ENCODE measurements around the gene DIDO1.
A peak's percentile ranks its signal among the peaks of the same experiment; 100 is the strongest.

DIDO1 gene

DNA sequence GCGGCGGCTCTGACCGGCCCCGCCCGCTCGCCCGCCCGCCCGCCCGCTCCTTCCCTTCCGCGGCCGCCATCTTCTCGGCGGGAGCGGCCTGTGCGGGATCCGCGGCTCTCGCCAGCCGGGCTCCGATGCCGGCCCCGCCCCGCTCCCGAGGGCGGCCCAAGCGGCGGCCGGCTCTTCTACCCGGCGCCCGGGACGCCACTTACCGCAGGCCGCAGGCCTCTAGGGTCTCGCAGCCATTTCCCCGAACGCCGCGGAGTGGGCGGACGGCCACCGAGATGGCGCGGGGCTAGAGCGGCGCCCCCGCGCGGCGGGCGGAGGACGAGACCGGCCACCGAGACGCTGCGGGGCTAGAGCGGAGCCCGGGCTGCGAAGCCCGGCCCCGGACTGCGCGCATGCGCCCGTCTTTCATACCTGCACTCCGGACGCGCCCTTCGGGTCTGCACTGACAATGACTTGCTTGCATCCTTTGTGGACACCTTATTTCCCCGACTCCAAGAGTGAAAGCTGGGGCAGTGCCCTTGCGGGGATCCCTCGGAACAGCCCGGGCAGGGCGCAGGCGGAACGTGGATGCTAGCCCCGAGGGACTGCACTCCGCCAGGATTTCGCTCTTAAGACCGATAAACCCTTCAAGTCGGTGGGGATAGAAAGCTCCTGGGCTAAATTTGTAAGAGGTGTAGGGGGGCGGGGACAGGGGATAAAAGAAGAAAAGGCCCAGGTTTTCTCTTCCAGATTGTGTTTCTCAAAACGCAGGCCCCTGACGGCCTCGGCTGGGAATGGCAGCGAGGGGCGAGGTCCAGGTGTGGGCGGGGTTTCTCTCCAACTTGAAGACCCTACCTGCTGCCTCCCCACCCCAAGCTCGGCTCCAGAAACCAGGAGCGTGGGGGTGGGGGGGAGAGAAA is at the start of gene DIDO1:
Gene DIDO1 (minus strand): TSS at position 277 of the 899 bp plus-strand sequence.
- peak within 1 kb of the TSS; percentile 93 for H3K9ac ChIP-seq (ENCODE audit: low read length)
- no peaks in the 10 kb centered on the region for H3K9me3 ChIP-seq (ENCODE audit: control insufficient read depth, low read length)
- H3K27me3 ChIP-seq (ENCODE audit: control insufficient read depth, insufficient read depth, low read length): no peaks in the 10 kb centered on the region
- H3K36me3 ChIP-seq (ENCODE audit: control insufficient read depth, insufficient read depth, low read length): no peaks in the 10 kb centered on the region
- H3K4me1 ChIP-seq (ENCODE audit: control insufficient read depth, insufficient read depth, low read length): peaks cover 48% of the 10 kb centered on the region
- H3K4me3 ChIP-seq (ENCODE audit: low read length): peak within 1 kb of the TSS; percentile 60

DNA sequence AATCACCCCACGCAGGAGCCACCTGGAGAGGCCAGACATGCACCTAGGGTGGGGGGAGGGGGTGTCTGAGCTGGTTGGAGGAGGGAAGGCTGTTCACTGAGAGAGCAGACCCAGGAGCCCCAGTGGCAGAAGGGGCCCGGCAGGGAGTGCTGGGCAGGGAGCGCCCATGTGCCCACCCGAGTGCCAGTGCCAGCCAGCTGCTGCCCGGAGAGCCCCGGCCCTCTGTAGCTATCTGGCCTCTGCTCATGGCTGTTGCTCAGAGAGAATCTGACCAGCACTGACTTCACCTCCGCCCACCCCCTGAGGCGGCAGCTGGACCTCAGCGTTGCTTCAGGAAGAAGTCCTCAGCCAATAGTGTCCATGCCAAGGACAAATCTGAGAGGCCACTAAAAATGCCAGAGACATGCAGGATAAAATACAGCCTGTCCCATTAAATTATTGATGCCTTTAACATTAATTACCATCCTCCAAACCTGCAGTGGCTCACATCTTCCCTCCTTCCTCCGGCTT is 49.0 kb upstream of the DIDO1 start:
- Histone ChIP-seq H3K27me3 (ENCODE audit: control insufficient read depth, insufficient read depth, low read length) (peaks cover 88% of the 10 kb centered on the region), H3K9ac (ENCODE audit: low read length) (no peak overlapping the region), H3K4me3 (ENCODE audit: low read length) (no peak overlapping the region), H3K9me3 (ENCODE audit: control insufficient read depth, low read length) (no peaks in the 10 kb centered on the region), H3K4me1 (ENCODE audit: control insufficient read depth, insufficient read depth, low read length) (peaks cover 5% of the 10 kb centered on the region), H3K36me3 (ENCODE audit: control insufficient read depth, insufficient read depth, low read length) (no peaks in the 10 kb centered on the region)

DNA sequence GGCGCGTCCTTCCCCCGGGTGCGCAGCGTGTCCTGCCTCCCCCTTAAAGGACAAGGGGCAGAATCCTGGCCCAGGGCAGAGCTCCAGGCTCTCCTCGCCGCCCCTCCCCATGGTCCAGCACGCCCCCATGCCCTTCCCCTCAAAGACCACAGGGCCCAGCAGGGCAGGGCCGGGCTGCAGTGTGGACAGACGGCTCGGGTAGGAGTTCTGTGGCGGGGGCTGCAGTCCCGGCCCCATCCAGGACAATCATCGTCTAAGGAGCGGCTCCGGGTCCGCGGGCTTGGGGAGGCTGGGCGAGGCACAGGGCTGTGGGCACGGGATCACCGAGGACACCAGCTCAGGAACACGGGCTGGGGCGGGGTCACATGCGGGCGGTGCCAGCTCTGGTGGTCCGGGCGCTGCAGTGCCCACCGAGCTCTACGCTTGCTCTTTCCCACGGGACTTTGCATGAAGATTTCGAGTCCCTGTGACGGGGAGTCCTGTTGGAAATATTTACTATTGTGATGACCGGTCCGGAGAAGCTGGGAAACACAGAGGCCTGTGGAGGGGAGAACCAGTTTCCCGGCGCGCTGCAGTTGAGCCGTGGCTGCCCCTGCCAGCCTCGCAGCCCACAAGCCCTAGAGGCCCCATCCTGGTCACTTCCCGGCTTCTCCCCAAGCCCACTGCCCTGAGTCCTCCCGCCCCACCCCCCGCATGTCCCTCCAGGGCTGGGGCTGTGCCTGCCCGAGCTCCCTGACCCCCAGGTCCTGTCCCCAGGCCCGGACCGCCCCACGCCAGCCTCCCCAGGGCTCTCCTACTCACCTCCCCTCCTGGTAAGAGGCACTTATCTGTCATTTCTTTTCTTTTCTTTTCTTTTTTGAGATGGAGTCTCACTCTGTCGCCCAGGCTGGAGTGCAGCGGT is 46.8 kb upstream of the DIDO1 start:
- peaks cover 5% of the 10 kb centered on the region for H3K4me1 ChIP-seq (ENCODE audit: control insufficient read depth, insufficient read depth, low read length)
- no peaks in the 10 kb centered on the region for H3K36me3 ChIP-seq (ENCODE audit: control insufficient read depth, insufficient read depth, low read length)
- H3K4me3 ChIP-seq (ENCODE audit: low read length): no peak overlapping the region
- peaks cover 72% of the 10 kb centered on the region for H3K27me3 ChIP-seq (ENCODE audit: control insufficient read depth, insufficient read depth, low read length)
- no peaks in the 10 kb centered on the region for H3K9me3 ChIP-seq (ENCODE audit: control insufficient read depth, low read length)
- H3K9ac ChIP-seq (ENCODE audit: low read length): no peak overlapping the region

DNA sequence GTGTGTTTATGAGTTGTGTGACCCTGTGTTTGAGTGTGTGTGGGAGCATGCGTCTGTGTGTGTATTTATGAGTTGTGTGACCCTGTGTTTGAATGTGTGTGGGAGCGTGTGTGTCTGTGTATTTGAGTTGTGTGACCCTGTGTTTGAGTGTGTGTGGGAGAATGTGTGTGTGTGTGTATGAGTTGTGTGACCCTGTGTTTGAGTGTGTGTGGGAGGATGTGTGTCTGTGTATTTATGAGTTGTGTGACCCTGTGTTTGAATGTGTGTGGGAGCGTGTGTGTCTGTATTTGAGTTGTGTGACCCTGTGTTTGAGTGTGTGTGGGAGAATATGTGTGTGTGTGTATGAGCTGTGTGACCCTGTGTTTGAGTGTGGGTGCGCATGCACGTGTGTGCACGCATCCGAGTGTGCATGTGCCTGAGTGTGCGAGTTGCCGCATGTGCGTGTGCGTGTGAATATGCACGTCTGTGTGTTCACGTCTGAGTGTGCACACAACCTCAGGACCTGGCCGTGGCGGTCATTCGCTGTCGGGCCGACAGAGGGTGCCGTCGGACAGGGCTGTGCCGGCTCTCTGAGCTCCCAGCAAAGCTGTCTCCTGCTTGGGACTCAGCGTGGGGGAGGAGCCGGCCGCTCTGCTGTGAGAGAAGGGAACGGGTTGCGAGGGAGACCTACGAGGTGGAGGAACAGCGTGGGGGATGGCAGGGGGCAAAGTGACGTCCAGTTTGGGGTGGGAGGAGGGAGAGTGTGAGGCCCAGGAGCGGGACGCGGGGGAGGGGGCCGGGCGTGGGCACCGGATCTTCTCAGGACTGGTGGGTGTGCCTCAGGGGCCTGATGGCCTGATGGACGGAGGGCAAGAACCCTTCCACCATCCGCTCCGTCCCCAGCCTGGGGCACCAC is 45.9 kb upstream of the DIDO1 start:
- Histone ChIP-seq H3K36me3 (ENCODE audit: control insufficient read depth, insufficient read depth, low read length) (no peaks in the 10 kb centered on the region), H3K9me3 (ENCODE audit: control insufficient read depth, low read length) (no peaks in the 10 kb centered on the region), H3K27me3 (ENCODE audit: control insufficient read depth, insufficient read depth, low read length) (peaks cover 63% of the 10 kb centered on the region), H3K4me3 (ENCODE audit: low read length) (no peak overlapping the region), H3K9ac (ENCODE audit: low read length) (no peak overlapping the region), H3K4me1 (ENCODE audit: control insufficient read depth, insufficient read depth, low read length) (peaks cover 5% of the 10 kb centered on the region)

DNA sequence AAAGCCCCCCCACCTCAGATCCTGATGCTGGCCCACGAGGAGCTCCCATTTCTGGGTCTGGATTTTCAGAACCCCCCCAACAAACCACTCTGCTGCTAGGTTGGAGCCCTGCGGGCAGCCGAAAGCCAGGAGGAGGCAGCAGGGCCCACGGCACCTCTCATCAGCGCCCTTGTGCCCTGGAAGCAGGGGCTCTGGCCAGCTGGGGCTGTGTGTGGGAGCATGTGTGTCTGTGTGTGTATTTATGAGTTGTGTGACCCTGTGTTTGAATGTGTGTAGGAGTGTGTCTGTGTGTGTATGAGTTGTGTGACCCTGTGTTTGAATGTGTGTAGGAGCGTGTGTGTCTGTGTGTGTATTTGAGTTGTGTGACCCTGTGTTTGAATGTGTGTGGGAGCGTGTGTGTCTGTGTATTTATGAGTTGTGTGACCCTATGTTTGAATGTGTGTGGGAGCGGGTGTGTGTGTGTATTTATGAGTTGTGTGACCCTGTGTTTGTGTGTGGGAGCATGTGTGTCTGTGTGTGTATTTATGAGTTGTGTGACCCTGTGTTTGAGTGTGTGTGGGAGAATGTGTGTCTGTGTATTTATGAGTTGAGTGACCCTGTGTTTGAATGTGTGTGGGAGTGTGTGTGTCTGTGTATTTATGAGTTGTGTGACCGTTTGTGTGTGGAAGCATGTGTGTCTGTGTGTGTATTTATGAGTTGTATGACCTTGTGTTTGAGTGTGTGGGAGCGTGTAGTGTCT is 45.1 kb upstream of the DIDO1 start:
- Histone ChIP-seq H3K9me3 (ENCODE audit: control insufficient read depth, low read length) (no peaks in the 10 kb centered on the region), H3K36me3 (ENCODE audit: control insufficient read depth, insufficient read depth, low read length) (no peaks in the 10 kb centered on the region)

DNA sequence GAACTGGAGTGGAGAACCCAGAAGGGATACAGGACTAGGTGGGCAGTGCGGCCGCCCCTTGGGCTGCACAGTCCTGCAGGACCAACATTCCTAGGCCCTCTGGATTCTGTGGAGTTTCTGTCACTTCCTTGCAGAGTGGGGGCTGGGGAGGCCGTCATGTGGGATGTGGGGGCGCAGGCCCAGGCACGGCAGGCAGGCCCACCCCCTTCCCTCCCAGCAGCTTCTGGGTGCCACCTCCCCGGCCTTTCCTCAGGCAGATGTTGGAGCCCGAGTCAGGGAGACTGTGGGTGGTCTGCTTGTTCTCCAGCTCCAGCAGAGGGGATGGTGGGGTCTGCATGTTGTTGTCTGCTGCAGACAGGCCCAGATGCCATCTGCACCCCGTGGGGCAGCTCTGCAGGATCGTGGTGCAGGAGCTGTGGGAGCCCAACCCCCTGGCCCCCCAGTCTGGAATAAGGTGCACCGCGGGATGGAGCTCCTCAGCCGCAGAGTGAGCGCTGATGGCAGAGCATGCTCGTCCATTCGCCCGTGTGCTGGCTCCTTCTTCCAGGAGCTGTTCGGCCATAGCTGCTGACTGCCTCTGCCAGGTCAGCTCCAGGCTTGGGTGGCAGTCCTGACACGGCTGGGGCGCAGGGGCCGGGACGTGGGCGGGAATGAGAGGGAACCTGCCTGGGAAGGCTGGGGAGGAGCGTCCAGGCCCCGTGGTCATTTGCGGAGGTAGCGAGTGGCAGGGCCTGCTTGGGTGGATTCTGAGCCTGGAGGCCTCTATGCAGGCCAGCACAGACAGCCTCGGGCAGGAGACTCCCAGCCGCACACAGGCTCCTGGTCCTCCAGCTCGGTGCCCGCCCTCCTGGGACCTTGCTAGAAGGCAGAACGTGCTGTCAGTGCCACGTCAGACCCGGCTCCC is 44.3 kb upstream of the DIDO1 start:
- no peak overlapping the region for H3K9ac ChIP-seq (ENCODE audit: low read length)
- peaks cover 48% of the 10 kb centered on the region for H3K27me3 ChIP-seq (ENCODE audit: control insufficient read depth, insufficient read depth, low read length)
- no peak overlapping the region for H3K4me3 ChIP-seq (ENCODE audit: low read length)
- no peaks in the 10 kb centered on the region for H3K9me3 ChIP-seq (ENCODE audit: control insufficient read depth, low read length)
- H3K36me3 ChIP-seq (ENCODE audit: control insufficient read depth, insufficient read depth, low read length): no peaks in the 10 kb centered on the region
- peaks cover 5% of the 10 kb centered on the region for H3K4me1 ChIP-seq (ENCODE audit: control insufficient read depth, insufficient read depth, low read length)

More for the DNA sequence above, 45.1 kb upstream of the DIDO1 start:
- no peak overlapping the region for H3K4me3 ChIP-seq (ENCODE audit: low read length)
- peaks cover 57% of the 10 kb centered on the region for H3K27me3 ChIP-seq (ENCODE audit: control insufficient read depth, insufficient read depth, low read length)
- H3K9ac ChIP-seq (ENCODE audit: low read length): no peak overlapping the region
- peaks cover 5% of the 10 kb centered on the region for H3K4me1 ChIP-seq (ENCODE audit: control insufficient read depth, insufficient read depth, low read length)

DNA sequence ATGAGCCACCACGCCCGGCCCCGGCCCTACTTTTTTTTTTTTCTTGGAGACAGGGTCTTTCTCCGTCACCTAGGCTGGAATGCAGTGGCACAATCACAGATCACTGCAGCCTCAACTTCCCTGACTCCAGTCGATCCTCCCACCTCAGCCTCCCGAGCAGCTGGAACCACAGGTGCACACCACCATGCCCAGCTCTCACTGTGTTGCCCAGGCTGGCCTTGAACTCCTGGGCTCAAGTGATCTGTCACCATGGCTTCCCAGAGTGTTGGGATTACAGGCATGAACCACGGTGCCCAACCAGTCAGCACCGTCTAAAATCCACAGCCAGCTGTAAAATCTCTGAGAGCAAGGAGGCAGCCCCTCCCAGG is 43.6 kb upstream of the DIDO1 start:
- H3K9me3 ChIP-seq (ENCODE audit: control insufficient read depth, low read length): no peaks in the 10 kb centered on the region
- peaks cover 5% of the 10 kb centered on the region for H3K4me1 ChIP-seq (ENCODE audit: control insufficient read depth, insufficient read depth, low read length)
- H3K36me3 ChIP-seq (ENCODE audit: control insufficient read depth, insufficient read depth, low read length): no peaks in the 10 kb centered on the region
- H3K9ac ChIP-seq (ENCODE audit: low read length): no peak overlapping the region
- H3K27me3 ChIP-seq (ENCODE audit: control insufficient read depth, insufficient read depth, low read length): peaks cover 42% of the 10 kb centered on the region
- no peak overlapping the region for H3K4me3 ChIP-seq (ENCODE audit: low read length)

DNA sequence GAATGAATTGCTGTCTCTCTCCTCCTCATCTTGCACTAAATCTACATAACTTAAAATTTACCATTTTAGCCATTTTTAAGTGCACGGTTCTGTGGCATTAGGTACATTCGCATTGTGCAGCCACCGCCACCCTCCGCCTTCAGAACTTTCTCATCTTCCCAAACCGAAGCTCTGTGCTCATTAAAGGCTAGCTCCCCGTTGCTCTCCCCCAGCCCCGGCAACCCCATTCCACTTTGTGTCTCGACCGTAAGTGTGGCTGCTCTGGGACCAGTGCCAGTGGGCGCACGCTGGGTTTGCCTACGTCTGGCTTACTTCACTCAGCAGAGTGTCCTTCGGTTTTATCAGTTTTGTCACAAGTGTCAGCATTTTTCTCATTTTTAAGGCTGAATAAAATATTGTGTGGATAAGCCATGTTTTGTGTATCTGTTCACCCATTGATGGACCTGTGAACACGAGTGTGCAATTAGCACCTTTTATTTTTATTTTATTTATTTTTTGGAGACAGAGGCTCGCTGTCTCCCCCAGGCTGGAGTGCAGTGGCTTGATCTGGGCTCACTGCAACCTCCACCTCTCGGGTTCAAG is 43.0 kb upstream of the DIDO1 start:
- Histone ChIP-seq H3K9me3 (ENCODE audit: control insufficient read depth, low read length) (no peaks in the 10 kb centered on the region), H3K4me3 (ENCODE audit: low read length) (no peak overlapping the region), H3K36me3 (ENCODE audit: control insufficient read depth, insufficient read depth, low read length) (no peaks in the 10 kb centered on the region), H3K27me3 (ENCODE audit: control insufficient read depth, insufficient read depth, low read length) (peaks cover 36% of the 10 kb centered on the region), H3K4me1 (ENCODE audit: control insufficient read depth, insufficient read depth, low read length) (peaks cover 5% of the 10 kb centered on the region), H3K9ac (ENCODE audit: low read length) (no peak overlapping the region)

DNA sequence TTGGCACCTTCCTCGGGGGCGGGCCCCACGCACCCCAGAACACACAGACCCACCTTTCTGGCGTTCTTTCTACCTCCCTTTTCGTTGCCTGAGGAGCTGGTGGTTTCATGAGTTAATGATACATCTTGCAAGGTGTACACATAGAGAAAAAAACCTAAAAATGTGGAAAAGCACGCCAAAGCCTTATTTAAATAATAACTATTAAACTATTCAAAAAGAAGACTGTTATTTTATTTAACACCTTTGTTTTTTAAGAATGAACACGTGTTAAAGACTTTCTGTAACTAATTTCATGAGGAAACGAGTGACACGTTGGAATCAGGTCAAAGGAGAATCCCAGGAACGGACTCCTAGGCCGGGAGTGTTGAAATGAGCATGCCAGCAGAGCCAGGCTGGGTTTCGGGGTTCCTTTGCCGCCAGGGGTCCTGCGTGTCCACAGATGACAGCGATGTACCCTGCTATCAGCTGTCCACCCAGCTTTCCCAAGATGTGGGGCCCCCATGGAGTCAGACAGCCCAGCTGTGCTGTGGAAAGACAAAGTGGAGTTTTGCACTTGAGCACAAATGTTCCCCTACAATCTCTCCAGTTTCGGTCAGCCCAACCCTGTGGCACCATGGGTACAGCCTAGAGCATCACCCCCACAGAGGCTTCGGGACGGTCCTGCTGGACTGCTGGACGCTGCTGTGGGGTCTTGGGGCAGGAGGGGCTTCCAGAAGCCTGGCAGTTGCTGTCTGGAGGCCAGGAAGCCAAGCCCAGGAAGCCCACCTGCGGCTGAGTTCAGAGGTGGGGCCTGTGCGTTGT is 42.3 kb upstream of the DIDO1 start:
- Histone ChIP-seq H3K36me3 (ENCODE audit: control insufficient read depth, insufficient read depth, low read length) (no peaks in the 10 kb centered on the region), H3K4me1 (ENCODE audit: control insufficient read depth, insufficient read depth, low read length) (peaks cover 5% of the 10 kb centered on the region), H3K9me3 (ENCODE audit: control insufficient read depth, low read length) (no peaks in the 10 kb centered on the region), H3K27me3 (ENCODE audit: control insufficient read depth, insufficient read depth, low read length) (peaks cover 29% of the 10 kb centered on the region), H3K9ac (ENCODE audit: low read length) (no peak overlapping the region), H3K4me3 (ENCODE audit: low read length) (no peak overlapping the region)

All from mucosa of stomach (tissue), 1 donor.